HTERT RPE-1 (cell line): ENCODE results near the gene RNF19B.

ENCODE experiments used
- in situ Hi-C: fragments of 300-500 bp; cut with MboI; formaldehyde crosslinking; loops from 4 replicates; pipeline ENCODE4 v1.14.3; 2020; ENCODE audit warnings: low sequenced_read_pairs

Gene RNF19B

GRCh38 chr1:32969566-32969965, 5.0 kb upstream of the RNF19B start:
- in situ Hi-C loops = no loop called here

- in situ Hi-C loops = no loop called here
Observed at GRCh38 chr1:32967888-32968568, 3.4 kb upstream of the RNF19B start.

- in situ Hi-C loops = no loop called here
Observed at GRCh38 chr1:32966900-32967299, 2.3 kb upstream of the RNF19B start.

GRCh38 chr1:32965251-32965747, 690 bp upstream of the RNF19B start:
- in situ Hi-C loops = no loop called here

GRCh38 chr1:32963746-32964460, 706 bp downstream of the RNF19B start:
- in situ Hi-C loops = no loop called here

GRCh38 chr1:32962248-32962896, 2.2 kb downstream of the RNF19B start:
- in situ Hi-C loops = no loop called here

DNA sequence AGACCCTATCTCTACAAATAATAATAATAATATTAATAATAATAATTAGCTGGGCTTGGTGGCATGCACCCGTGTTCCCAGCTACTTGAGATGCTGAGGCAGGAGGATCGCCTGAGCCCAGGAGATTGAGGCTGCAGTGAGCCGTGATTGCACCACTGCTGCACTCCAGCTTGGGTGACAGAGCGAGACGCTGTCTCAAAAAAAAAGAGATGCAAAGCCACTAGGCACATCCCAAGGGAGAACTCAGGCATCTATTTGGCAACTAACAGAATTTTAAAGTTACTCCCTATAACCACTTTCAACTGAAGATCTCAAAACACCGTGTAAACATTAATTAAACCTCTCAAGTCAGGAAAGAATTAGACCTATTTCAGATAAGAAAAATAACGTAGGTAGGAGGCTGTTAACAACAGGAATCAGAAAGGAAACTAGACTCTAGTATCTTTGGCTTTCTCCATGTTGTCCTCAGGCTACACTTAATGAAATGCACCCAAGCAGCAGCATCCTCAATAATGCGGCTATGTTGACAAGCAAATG, 3.7 kb downstream of the RNF19B start:
- in situ Hi-C loops = no loop called here

DNA sequence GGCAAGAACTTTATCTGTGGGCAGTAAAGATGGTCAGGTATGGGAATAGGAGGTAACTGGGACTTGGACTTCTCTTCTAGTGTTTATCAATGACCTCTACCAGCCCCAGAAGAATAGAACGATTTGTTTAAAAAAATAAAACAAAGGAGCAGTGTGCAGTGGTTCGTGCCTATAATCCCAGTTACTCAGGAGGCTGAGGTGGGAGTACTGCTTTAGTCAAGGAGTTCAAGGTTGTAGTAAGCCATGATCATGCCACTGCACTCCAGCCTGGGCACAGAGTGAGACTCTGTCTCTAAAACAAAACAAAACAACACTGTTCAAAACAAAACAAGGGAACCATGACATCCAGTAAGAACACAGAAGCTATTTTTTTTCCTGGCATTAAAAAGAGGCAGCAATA, 4.3 kb downstream of the RNF19B start:
- in situ Hi-C loops = no loop called here

- in situ Hi-C loops = no loop called here
Observed at GRCh38 chr1:32958827-32959226, 5.8 kb downstream of the RNF19B start.

GRCh38 chr1:32957017-32957416, 7.6 kb downstream of the RNF19B start:
- in situ Hi-C loops = no loop called here

GRCh38 chr1:32954168-32954567, 10.4 kb downstream of the RNF19B start:
- in situ Hi-C loops = no loop called here

GRCh38 chr1:32953495-32953894, 11.1 kb downstream of the RNF19B start:
- in situ Hi-C loops = no loop called here

GRCh38 chr1:32949519-32949918, 15.1 kb downstream of the RNF19B start:
- in situ Hi-C loops = no loop called here

DNA sequence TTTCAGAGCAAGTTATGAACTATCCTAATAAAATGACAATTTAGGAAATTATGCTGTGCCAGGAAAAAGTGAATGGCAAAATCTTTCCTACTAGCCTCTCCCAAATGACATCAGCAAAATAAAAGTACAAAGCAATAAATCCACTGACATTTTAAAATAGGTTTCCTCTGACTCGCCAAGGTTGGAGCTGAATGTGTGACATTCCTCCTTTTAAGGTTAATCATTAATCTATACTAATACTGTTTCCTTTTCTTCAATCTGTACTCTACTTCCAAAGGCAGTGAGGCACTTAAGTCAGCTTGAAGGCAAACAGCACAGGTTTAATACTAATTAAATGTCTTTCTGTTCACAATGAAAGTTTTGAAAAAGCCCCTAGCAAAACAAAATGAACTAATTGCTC, 15.7 kb downstream of the RNF19B start:
- in situ Hi-C loops = no loop called here

- in situ Hi-C loops = no loop called here
Observed at GRCh38 chr1:32948390-32948722, 16.3 kb downstream of the RNF19B start.

- in situ Hi-C loops = no loop called here
Observed at GRCh38 chr1:32947669-32948389, 16.8 kb downstream of the RNF19B start.

- in situ Hi-C loops = no loop called here
Observed at GRCh38 chr1:32946413-32946812, 18.2 kb downstream of the RNF19B start.

DNA sequence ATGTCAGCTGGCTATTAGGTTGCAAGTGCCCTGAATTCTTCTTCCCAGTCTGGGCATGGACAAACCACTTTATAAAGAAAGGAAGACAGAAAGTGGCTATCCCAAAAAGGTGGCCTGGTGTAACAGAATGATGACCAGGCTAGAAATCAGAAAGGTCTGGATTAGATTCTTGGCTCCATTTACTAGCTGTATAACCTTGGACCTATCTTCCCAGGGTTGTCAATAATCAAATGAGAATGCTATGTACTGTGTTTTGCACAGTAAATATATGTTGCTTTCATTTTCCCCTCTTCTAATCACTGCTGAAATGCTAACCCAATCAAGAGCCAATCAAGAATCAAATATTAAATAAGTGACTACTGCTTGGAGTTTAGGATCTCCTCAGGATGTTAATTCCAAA, 20.4 kb downstream of the RNF19B start:
- in situ Hi-C loops = no loop called here

GRCh38 chr1:32939655-32940371, 24.8 kb downstream of the RNF19B start:
- in situ Hi-C loops = no loop called here

GRCh38 chr1:32937061-32937460, 27.5 kb downstream of the RNF19B start:
- in situ Hi-C loops = no loop called here

DNA sequence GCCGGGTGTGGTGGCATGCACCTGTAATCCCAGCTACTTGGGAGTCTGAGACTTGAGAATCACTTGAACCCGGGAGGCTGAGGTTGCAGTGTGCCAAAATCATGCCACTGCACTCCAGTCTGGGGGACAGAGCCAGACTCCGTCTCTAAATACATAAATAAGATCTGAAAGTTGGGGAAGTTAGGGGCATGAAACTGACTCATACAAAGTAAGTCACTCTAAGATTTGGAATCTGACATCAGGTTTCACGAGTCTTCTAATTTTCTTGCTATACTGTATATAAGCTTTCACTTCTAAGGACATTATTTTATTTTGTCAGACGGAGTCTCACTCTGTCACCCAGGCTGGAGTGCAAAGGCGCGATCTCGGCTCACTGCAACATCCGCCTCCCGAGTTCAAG, 30.1 kb downstream of the RNF19B start:
- in situ Hi-C loops = no loop called here
